Measurements from ENCODE around the gene RPS6KA5.

DNA sequence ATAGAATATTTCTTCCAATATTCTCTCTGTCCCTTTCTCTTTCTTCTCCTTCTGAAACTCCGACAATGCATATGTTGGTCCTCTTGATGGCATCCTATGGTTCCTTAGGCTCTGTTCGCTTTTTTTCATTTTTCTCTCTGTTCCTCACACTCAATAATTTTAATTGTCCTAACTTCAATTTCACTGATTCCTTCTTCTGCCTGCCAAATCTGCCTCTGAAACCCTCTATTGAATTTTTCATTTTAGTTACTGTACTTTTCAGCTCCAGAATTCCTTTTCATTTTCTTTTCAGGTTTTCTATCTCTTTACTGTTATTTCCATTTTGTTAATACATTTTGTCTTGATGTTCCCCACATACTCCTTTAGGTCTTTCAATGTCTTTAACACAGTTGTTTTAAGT lies 177.2 kb downstream of the RPS6KA5 start:
- TF ChIP-seq CTCF (conservative IDR thresholded peaks at IDR 0.05; ENCODE audit: low read depth, low read length) (no peak), EZH2 (IDR thresholded peaks at IDR 0.05; ENCODE audit: low read length, unreplicated experiment) (no peak), EZH2phosphoT487 (IDR thresholded peaks at IDR 0.05; ENCODE audit: borderline replicate concordance, low read length) (no peak)

Data from PC-3 (cell line).